Stimulated activated CD4-positive, alpha-beta T cell treated with anti-CD3 and anti-CD28 coated beads, Interleukin-12 subunit alpha, Interleukin-12 subunit beta, amount 100 ng/mL, for 24 hours (primary cell): Measurements from ENCODE around the gene KPNA6.

ENCODE experiments used
- DNase-seq, 2 experiments: peaks; one replicate each; pipeline ENCODE4 v3.0.0-alpha.2; 2020; ENCODE audit warnings: low read depth in 2 of 2

The KPNA6 gene

DNA sequence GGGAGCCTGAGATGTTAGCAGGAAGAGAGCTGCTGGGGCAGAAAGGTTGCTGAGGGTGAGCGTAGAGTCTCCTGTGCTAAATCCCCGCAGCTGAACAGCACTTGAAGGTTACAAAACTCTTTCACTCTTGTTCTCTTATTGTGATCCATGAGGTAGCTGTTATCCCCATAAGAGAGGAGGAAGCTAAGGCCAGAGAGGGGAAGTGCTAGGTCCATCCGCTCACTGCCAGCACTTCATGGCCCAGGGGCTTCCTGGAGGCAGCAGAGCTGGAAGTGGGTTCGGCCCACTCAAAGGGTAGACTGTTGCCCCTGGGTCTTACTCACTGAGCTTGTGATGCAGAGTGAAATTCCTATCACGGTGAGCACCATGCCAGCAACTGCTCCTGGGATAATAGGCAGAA, 108.7 kb downstream of the KPNA6 start:
- no peak for DNase-seq

DNA sequence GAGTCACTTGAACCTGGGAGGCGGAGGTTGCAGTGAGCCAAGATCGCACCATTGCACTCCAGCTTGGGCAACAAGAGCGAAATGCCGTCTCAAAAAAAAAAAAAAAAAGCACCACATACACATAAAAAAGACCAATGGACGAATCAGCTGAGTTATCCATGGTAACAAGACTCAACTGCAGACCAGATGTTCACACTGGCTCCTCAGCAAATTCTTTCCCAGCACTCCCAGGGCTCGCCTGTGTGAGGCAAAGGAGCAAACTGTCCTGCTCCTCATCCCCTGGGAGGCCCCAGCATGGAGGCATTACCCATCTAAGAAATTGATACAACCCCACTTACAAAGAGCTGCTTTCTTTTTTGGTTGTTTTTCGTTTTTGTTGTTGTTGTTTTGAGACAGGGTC, 111.2 kb downstream of the KPNA6 start:
- DNase-seq, result no peak

DNA sequence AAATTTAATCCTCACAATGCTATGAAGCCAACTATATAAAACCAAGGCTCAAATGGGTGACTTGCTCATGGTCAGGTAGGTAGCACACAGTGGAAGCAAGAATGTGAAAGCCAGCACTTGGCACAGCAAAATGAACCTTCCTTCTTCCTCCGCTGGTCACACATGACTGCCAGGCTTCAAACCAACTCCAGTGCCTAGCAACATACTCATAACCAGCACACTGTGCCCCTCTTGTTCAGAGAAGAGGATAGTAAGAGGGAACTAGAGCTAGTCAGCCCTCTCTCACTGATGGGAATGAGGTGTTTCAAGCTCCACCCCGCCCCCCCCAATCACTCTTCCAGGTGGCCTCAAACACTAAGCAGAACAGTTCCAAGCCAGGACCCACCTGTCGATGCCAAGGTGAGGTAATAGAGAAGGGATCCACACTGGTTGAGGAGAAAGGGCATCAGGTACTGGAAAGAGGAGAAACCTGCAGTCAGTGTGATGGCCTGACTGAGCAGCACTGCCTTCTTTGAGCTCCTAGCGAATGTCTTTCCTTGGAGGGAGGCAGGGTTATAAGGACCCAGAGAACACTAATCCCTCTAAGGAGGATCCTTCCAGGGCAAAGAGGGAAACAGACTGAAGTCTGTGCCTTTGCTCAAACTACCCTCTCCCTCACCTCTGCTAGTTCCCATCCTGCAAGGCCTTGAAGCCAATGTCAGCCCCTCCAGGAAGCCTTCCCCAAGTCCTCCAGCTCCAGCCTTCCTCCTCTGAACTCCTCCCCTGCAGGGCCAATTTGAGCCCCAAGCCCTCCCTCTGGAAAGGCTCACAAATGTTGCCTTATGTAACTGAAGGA, 113.1 kb downstream of the KPNA6 start:
- no peak for DNase-seq

DNA sequence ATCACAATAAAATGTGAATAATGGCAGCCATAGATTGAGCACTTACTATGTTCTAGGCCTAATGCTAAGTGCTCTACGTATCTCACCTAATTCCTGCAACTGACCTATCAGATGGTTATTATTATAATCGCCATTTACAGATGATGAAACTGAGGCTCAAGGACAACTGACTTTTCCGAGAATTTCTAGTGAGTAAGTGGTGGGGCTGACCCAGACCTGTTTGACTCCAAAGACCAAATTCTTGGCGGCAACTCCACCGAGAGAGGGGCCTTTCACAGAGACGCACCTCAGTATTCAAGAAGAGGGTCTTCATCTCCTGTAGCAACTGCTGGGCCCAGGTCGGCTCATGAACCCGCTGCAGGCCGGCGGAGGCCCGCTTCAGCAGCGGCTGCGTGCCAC, 113.7 kb downstream of the KPNA6 start:
- DNase-seq, result no peak

DNA sequence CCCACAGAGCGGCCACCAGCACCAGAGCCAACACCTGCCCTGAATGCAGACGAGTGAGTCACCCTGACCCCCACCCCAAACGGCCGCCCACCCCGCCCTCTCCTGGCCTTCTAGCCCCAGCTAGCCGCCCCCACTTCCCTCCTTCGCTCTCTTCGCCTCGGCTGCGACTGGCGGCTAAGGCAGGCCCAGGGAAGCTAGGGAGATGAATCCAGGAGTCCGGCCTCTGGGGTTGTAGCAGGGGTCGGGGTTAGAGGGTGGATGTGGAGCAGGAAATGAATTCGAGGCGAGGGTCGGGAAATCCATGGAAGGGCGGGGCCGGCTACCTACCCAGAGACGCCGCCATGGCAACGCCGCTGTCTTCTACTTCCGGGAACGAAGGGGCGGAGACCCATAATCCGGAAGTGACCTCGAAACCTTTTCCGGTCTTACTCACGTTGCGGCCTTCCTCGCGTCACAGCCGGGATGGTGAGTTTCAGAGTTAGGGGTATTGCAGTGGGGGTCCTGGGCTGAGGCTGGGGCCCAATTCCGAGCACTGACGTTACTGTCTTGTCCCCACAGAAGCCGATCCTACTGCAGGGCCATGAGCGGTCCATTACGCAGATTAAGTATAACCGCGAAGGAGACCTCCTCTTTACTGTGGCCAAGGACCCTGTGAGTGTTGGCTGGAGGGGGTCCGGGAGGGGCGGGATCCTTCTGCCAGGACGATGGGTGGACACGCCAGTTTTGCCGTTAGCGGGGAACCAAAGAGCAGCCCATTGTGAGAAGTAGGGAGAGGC, 114.3 kb downstream of the KPNA6 start, which contains the start of the genes EIF3I and TMEM234:
TSS of gene EIF3I (plus strand) at position 428 of the 776 bp plus-strand sequence. CDS start at position 463, 35 bp downstream.
TSS of gene TMEM234 (minus strand) at position 374 of the 776 bp plus-strand sequence. CDS start at position 343, 31 bp downstream.
- peak; percentile 80 to 88 for DNase-seq

DNA sequence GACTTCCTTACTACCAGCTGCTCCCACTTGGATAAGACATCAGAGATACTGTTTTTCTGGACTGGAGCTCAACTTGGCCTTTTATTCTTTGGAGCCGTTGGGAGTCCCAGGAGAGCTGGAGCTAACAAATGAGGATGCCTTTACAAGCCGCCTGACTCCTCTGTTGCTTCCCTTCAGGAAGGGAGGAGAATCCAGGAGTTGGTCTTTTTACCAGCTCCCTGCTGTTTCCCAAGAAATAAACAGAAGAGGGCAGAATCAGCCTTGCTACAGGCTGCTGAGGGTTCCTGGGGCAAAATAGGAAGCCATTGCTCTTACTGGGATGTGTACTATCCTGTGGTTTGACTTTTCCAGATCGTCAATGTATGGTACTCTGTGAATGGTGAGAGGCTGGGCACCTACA, 115.8 kb downstream of the KPNA6 start:
- no peak for DNase-seq

DNA sequence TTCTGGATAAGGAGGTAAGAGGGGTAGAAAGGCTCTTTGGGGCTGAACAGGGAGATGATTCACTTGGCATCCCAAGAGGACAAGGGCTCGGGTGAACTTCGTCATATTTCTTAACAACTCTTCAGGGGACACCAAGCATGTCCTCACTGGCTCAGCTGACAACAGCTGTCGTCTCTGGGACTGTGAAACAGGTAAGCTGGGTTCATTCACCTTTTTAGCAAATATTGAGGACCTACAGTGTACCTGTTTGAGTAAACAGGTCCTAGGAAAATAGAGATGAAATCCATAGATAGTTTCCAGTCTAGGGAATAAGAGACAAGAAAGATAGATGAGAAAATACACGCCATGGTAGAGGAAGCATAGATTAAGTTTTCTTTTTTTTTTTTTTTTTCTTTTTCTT, 116.4 kb downstream of the KPNA6 start:
- DNase-seq, result no peak
